ENCODE results near the gene GOLGA1. TPM values are rescaled to one million over a fixed set of nuclear protein-coding genes. Genes with fewer than 3 reads are reported as not detected.

GOLGA1 gene
- total and polyA plus RNA-seq, 9 of the 15 experiments (the other 6 are each of a cell fraction or from before 2014, with no cell fraction given): 2.9 to 15.9 (median 8.5) TPM

- ChIA-PET CTCF (ENCODE audit: low intra/inter-chr PET ratio) (interaction anchor here (0.5 to 6.3 kb wide), 8 partner anchors 13 to 290 kb away, joined by 3 to 209 read pairs (median 5); partner anchors contain the start of genes NR6A1 and SCAI), POLR2A (interaction anchor here (0.5 to 5.1 kb wide), 11 partner anchors 8 to 355 kb away, joined by 3 to 64 read pairs (median 4); partner anchors contain the start of genes ARPC5L, NR6A1 and RPL35)
- peaks cover under 1% of the 10 kb centered on the region; the same call in 1 of the 3 replicates for H3K79me2 ChIP-seq (ENCODE audit: control insufficient read depth, insufficient read depth, low read length)
- H3K27ac ChIP-seq (ENCODE audit: extremely low read depth, low read depth, low read length): no peak within 1 kb of the TSS
- ATAC-seq (peak; percentile 90), DNase-seq (ENCODE audit: extremely low read depth in 1 of 4, low spot score in 3 of 4) (peak; percentile 83 to 92 (median 86)), FAIRE-seq (peak; percentile 91)
- 1% methylated on average over 45 of the region's 51 CpGs for WGBS (ENCODE audit: insufficient coverage, low coverage, missing lambda C conversion rate)
- no TSS peak for BruUV-seq (replicated peaks)
- H3K4me3 ChIP-seq: peak within 1 kb of the TSS; percentile 36
- in situ Hi-C loops (cut with MboI): loop anchor here (5.0 kb wide), 2 partner anchors 81 to 519 kb away; partner anchors contain the start of gene NR6A1
- H2AFZ ChIP-seq (ENCODE audit: low read depth, low read length): peak within 1 kb of the TSS; percentile 96
- peaks cover 19% of the 10 kb centered on the region; the same call in 1 of the 3 replicates for H3K36me3 ChIP-seq (ENCODE audit: control insufficient read depth, insufficient read depth, low read length)
- peaks cover 0 to 46% of the 10 kb centered on the region in 2 experiments; a peak in 3 of 5 replicates for H3K4me1 ChIP-seq (replicated peaks in 1 of 2; ENCODE audit: control insufficient read depth in 2 of 2, insufficient read depth in 2 of 2, low read length in 2 of 2)
- intact Hi-C loops (cut with micrococcal nuclease): loop anchor here (1.0 to 5.0 kb wide), 5 partner anchors 58 to 519 kb away; partner anchors contain the start of gene SCAI
- H3K27me3 ChIP-seq (ENCODE audit: control insufficient read depth in 2 of 2, insufficient read depth in 2 of 2, low read length in 2 of 2): no peaks in the 10 kb centered on the region
- H4K20me1 ChIP-seq (replicated peaks; ENCODE audit: control insufficient read depth, insufficient read depth, low read length): peaks cover 19% of the 10 kb centered on the region; the same call in 1 of the 2 replicates
- no peaks in the 10 kb centered on the region for H3K9me3 ChIP-seq (replicated peaks; ENCODE audit: control insufficient read depth, insufficient read depth, low read depth, low read length)
- peaks cover under 1% of the 10 kb centered on the region for H3K9me1 ChIP-seq (ENCODE audit: control insufficient read depth, insufficient read depth, low read length)
- peak within 1 kb of the TSS; percentile 79 for H3K4me2 ChIP-seq (ENCODE audit: insufficient read depth, low read length)
- H3K9ac ChIP-seq (ENCODE audit: insufficient read depth in 1 of 2, low read depth in 2 of 2, low read length in 2 of 2): peak within 1 kb of the TSS; percentile 35 to 93; a peak in 3 of 4 replicates
- TF ChIP-seq KDM4B (IDR thresholded peaks at IDR 0.05; ENCODE audit: borderline replicate concordance in 2 of 2, low read depth in 1 of 2) (0 out of 4 replicates have a peak, but pooled peaks of 1 of the 2 experiments have one; percentile 28), TOE1 (IDR thresholded peaks at IDR 0.05; ENCODE audit: borderline replicate concordance) (no peak; the same call in 1 of the 2 replicates), TOE1 (CRISPR knock-in tag; IDR thresholded peaks at IDR 0.05; ENCODE audit: borderline replicate concordance, low read depth) (peak; percentile 79; the same call in 1 of the 2 replicates), POLR2G (IDR thresholded peaks at IDR 0.05; ENCODE audit: low read depth, low read length) (peak; percentile 65; the same call in 1 of the 2 replicates), NR1H2 (CRISPR knock-in tag; IDR thresholded peaks at IDR 0.05) (0 out of 2 replicates have a peak, but pooled peaks have one; percentile 70), KLF1 (tag; IDR thresholded peaks at IDR 0.05) (0 out of 2 replicates have a peak, but pooled peaks have one; percentile 25), CBX3 (IDR thresholded peaks at IDR 0.05; ENCODE audit: borderline replicate concordance in 1 of 2, low read length in 2 of 2) (no peak), RAD21 (CRISPR knock-in tag; conservative IDR thresholded peaks at IDR 0.05 in 1 of 2, IDR thresholded peaks at IDR 0.05 in 1 of 2) (peak; percentile 99 to 100), HDAC1 (IDR thresholded peaks at IDR 0.05) (peak in 1 of 2 experiments; percentile 62; a peak in 1 of 4 replicates), MTA3 (IDR thresholded peaks at IDR 0.05; ENCODE audit: borderline replicate concordance) (peak; percentile 88; the same call in 1 of the 2 replicates), FOXJ3 (CRISPR knock-in tag; IDR thresholded peaks at IDR 0.05) (peak; percentile 51; the same call in 1 of the 2 replicates), CHD1 (IDR thresholded peaks at IDR 0.05; ENCODE audit: low read length) (no peak), ZSCAN32 (CRISPR knock-in tag; IDR thresholded peaks at IDR 0.05) (no peak)
- TF ChIP-seq, protein P1, sequence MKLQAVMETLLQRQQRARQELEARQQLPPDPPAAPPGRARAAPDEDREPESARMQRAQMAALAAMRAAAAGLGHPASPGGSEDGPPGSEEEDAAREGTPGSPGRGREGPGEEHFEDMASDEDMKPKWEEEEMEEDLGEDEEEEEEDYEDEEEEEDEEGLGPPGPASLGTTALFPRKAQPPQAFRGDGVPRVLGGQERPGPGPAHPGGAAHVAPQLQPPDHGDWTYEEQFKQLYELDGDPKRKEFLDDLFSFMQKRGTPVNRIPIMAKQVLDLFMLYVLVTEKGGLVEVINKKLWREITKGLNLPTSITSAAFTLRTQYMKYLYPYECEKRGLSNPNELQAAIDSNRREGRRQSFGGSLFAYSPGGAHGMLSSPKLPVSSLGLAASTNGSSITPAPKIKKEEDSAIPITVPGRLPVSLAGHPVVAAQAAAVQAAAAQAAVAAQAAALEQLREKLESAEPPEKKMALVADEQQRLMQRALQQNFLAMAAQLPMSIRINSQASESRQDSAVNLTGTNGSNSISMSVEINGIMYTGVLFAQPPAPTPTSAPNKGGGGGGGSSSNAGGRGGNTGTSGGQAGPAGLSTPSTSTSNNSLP (IDR thresholded peaks at IDR 0.05; ENCODE audit: borderline replicate concordance, low read depth, low read length): no peak
Measured at GRCh38 chr9:124852829-124853531, 87.9 kb downstream of the GOLGA1 start, which contains the start of gene WDR38. Gene WDR38 (plus strand): TSS chr9:124853460. CDS start chr9:124853532, 72 bp downstream.
